ENCODE results near the gene TFB1M.

Gene TFB1M

DNA sequence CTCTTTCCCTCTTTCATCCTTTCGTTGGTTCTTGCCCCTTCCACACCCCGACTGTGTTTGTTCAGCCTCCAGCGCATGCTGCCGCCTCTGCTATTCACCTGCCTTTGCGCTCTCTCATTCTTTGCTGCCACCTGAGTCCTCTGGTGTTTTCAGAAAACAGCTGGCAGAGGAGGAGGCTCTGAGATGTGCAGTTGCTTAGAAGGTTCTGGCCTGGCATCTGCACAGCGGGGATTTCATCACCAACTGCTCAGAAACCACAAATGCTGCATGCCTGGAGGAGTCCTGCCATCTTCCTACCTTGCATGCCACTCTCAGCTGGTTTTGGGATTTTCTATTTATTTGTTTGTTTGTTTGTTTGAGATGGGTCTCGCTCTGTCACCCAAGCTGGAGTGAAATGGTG lies 89.7 kb downstream of the TFB1M start (continued):
- TF ChIP-seq ZNF391 (tag by site-specific recombination; IDR thresholded peaks at IDR 0.05; ENCODE audit: borderline replicate concordance, low read depth) = no peak
- TF ChIP-seq HOXD13 (CRISPR knock-in tag; IDR thresholded peaks at IDR 0.05; ENCODE audit: borderline replicate concordance) = no peak
- no peak for TF ChIP-seq OSR2 (tag by site-specific recombination; IDR thresholded peaks at IDR 0.05)
- no peak for TF ChIP-seq ZNF654 (tag by site-specific recombination; IDR thresholded peaks at IDR 0.05; ENCODE audit: low read depth)
- TF ChIP-seq ZNF366 (tag by site-specific recombination; conservative IDR thresholded peaks at IDR 0.05) = no peak
- TF ChIP-seq, protein P1, sequence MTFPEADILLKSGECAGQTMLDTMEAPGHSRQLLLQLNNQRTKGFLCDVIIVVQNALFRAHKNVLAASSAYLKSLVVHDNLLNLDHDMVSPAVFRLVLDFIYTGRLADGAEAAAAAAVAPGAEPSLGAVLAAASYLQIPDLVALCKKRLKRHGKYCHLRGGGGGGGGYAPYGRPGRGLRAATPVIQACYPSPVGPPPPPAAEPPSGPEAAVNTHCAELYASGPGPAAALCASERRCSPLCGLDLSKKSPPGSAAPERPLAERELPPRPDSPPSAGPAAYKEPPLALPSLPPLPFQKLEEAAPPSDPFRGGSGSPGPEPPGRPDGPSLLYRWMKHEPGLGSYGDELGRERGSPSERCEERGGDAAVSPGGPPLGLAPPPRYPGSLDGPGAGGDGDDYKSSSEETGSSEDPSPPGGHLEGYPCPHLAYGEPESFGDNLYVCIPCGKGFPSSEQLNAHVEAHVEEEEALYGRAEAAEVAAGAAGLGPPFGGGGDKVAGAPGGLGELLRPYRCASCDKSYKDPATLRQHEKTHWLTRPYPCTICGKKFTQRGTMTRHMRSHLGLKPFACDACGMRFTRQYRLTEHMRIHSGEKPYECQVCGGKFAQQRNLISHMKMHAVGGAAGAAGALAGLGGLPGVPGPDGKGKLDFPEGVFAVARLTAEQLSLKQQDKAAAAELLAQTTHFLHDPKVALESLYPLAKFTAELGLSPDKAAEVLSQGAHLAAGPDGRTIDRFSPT (tag by site-specific recombination; IDR thresholded peaks at IDR 0.05) = no peak
- no peak for TF ChIP-seq RBAK (tag by site-specific recombination; IDR thresholded peaks at IDR 0.05)

DNA sequence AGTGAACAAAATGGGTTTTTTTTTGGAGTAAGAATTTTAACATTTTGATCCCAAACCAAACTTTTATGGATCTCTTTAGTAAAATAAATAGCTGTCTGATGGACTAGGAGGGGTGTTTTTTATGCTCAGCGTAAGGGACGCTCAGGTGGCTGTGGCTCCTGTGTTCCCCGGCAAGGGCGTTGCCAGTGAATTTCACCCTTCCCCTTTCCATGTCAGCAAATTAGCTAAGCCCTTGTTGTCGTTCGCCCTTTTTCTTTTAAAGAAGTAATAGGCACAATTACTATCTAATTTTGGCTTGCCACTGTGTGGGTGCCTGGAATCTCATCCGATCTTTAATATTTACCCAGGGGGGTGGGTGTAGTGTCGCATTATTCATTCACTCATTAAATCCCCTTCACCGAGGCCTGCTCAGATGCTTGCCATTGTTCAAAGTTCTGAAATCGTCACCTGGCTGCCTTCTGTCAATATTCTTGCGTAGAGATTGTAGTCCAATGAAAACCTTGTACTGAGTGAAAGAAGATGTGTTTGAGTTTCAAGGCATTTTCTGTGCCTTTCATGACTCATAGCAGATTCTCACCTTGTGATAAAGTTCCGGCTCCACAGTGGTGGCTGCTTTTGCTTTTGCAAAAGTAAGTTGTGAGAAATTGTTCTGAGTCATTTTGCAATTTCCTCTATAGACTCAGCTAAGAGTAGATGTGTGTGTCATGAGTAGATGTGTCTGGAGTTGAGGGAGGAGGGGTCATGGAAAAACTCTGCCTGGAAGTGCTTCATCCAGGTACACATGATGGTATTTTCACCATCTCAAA lies 90.4 kb downstream of the TFB1M start:
- no peaks in the 10 kb centered on the region for H3K9me3 ChIP-seq (ENCODE audit: control insufficient read depth, insufficient read depth, low read depth, low read length)

More for the DNA sequence above, 90.4 kb downstream of the TFB1M start:
- TF ChIP-seq ZFP41 (tag by site-specific recombination; IDR thresholded peaks at IDR 0.05; ENCODE audit: borderline replicate concordance) (no peak), YY2 (tag by site-specific recombination; IDR thresholded peaks at IDR 0.05) (no peak), ZNF558 (tag by site-specific recombination; IDR thresholded peaks at IDR 0.05) (no peak), ZNF768 (tag by site-specific recombination; IDR thresholded peaks at IDR 0.05) (no peak), ZNF174 (tag by site-specific recombination; IDR thresholded peaks at IDR 0.05) (no peak), SCRT1 (tag by site-specific recombination; IDR thresholded peaks at IDR 0.05; ENCODE audit: borderline replicate concordance) (no peak), REPIN1 (tag by site-specific recombination; IDR thresholded peaks at IDR 0.05; ENCODE audit: low read depth) (no peak), ZNF169 (tag by site-specific recombination; IDR thresholded peaks at IDR 0.05) (no peak)
- TF ChIP-seq, protein P2, sequence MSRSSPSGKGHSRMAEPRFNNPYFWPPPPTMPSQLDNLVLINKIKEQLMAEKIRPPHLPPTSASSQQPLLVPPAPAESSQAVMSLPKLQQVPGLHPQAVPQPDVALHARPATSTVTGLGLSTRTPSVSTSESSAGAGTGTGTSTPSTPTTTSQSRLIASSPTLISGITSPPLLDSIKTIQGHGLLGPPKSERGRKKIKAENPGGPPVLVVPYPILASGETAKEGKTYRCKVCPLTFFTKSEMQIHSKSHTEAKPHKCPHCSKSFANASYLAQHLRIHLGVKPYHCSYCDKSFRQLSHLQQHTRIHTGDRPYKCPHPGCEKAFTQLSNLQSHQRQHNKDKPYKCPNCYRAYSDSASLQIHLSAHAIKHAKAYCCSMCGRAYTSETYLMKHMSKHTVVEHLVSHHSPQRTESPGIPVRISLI (tag by site-specific recombination; IDR thresholded peaks at IDR 0.05) = no peak
- TF ChIP-seq, protein P3, sequence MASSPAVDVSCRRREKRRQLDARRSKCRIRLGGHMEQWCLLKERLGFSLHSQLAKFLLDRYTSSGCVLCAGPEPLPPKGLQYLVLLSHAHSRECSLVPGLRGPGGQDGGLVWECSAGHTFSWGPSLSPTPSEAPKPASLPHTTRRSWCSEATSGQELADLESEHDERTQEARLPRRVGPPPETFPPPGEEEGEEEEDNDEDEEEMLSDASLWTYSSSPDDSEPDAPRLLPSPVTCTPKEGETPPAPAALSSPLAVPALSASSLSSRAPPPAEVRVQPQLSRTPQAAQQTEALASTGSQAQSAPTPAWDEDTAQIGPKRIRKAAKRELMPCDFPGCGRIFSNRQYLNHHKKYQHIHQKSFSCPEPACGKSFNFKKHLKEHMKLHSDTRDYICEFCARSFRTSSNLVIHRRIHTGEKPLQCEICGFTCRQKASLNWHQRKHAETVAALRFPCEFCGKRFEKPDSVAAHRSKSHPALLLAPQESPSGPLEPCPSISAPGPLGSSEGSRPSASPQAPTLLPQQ (tag by site-specific recombination; IDR thresholded peaks at IDR 0.05) = no peak
- TF ChIP-seq, protein P4, sequence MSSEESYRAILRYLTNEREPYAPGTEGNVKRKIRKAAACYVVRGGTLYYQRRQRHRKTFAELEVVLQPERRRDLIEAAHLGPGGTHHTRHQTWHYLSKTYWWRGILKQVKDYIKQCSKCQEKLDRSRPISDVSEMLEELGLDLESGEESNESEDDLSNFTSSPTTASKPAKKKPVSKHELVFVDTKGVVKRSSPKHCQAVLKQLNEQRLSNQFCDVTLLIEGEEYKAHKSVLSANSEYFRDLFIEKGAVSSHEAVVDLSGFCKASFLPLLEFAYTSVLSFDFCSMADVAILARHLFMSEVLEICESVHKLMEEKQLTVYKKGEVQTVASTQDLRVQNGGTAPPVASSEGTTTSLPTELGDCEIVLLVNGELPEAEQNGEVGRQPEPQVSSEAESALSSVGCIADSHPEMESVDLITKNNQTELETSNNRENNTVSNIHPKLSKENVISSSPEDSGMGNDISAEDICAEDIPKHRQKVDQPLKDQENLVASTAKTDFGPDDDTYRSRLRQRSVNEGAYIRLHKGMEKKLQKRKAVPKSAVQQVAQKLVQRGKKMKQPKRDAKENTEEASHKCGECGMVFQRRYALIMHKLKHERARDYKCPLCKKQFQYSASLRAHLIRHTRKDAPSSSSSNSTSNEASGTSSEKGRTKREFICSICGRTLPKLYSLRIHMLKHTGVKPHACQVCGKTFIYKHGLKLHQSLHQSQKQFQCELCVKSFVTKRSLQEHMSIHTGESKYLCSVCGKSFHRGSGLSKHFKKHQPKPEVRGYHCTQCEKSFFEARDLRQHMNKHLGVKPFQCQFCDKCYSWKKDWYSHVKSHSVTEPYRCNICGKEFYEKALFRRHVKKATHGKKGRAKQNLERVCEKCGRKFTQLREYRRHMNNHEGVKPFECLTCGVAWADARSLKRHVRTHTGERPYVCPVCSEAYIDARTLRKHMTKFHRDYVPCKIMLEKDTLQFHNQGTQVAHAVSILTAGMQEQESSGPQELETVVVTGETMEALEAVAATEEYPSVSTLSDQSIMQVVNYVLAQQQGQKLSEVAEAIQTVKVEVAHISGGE (tag by site-specific recombination; conservative IDR thresholded peaks at IDR 0.05; ENCODE audit: low read depth) = no peak
- TF ChIP-seq, protein P5, sequence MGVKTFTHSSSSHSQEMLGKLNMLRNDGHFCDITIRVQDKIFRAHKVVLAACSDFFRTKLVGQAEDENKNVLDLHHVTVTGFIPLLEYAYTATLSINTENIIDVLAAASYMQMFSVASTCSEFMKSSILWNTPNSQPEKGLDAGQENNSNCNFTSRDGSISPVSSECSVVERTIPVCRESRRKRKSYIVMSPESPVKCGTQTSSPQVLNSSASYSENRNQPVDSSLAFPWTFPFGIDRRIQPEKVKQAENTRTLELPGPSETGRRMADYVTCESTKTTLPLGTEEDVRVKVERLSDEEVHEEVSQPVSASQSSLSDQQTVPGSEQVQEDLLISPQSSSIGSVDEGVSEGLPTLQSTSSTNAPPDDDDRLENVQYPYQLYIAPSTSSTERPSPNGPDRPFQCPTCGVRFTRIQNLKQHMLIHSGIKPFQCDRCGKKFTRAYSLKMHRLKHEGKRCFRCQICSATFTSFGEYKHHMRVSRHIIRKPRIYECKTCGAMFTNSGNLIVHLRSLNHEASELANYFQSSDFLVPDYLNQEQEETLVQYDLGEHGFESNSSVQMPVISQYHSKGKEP (tag by site-specific recombination; IDR thresholded peaks at IDR 0.05) = no peak
- TF ChIP-seq, protein P6, sequence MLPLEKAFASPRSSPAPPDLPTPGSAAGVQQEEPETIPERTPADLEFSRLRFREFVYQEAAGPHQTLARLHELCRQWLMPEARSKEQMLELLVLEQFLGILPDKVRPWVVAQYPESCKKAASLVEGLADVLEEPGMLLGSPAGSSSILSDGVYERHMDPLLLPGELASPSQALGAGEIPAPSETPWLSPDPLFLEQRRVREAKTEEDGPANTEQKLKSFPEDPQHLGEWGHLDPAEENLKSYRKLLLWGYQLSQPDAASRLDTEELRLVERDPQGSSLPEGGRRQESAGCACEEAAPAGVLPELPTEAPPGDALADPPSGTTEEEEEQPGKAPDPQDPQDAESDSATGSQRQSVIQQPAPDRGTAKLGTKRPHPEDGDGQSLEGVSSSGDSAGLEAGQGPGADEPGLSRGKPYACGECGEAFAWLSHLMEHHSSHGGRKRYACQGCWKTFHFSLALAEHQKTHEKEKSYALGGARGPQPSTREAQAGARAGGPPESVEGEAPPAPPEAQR (tag by site-specific recombination; IDR thresholded peaks at IDR 0.05) = no peak
- ChIA-PET CTCF (no interaction called here), POLR2A (interaction anchor here (1.8 kb wide), 1 partner anchor 13 kb away, joined by 5 read pairs; no protein-coding TSS in a partner anchor)
- Histone ChIP-seq H3K4me3 (ENCODE audit: low read depth, low read length) (no peak overlapping the region), H3K36me3 (ENCODE audit: control insufficient read depth in 2 of 2, insufficient read depth in 1 of 2, low read length in 2 of 2) (no peaks in the 10 kb centered on the region), H3K27ac (ENCODE audit: extremely low read depth, low read depth, low read length) (no peak overlapping the region), H3K4me1 (ENCODE audit: control insufficient read depth, insufficient read depth, low read length) (no peaks in the 10 kb centered on the region)
